Measurements from ENCODE around the gene SLC17A6. TPM values are rescaled to one million over a fixed set of nuclear protein-coding genes. Genes with fewer than 3 reads are reported as not detected.

SLC17A6 gene
- total RNA-seq, 1 donor: not detected

DNA sequence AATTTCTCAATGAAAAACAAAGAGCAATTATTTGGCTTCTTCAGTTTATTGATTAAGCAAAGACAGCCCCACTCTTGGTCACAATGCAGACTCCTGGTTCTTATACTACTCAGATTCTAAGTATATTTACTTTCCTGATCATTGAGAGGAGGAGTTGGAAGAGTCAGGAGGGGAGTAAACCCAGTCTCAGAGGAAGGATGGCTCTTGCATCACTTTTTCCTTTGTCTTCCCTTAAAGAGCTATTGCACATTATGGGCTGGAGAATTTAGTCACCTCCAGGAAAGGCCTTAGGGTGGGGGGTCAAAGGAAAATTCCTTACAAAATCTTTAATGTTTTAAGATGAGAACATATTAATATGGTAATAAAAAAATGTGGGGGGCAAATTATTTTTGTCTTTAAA is 8.1 kb downstream of the SLC17A6 start:
- Histone ChIP-seq H3K27me3 (ENCODE audit: insufficient read depth, low read length) (peaks cover 48% of the 10 kb centered on the region), H3K4me1 (ENCODE audit: insufficient read depth, low read length) (no peaks in the 10 kb centered on the region)

DNA sequence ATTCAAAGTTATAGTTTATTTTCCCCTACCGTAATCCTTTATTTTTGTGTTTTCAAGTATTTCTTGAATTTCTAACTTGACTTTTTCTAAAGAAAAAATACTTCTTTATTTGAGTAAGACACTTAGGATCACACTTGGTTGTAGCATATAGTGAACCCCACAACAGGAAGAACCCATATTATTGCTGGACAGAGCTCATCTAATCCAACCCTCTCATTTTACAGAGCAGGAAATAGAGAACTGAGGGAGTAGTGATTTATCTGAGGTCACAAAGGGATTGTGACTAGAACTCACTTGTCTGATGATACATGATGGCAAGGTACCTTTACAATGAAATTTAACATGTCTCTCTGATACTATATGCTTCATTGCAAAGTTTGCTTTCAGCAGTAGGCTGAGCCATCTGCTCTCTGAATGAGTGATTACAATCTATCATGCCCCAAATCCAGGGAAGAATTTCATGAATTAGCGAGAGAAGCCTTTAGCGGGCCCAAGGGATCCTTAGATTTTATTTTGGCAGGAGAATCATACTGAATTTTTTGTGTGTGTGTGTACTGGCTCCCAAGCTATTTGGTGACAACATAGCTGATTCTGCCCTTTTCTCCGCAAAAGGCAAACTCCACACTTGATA is 9.8 kb downstream of the SLC17A6 start:
- H3K9me3 ChIP-seq (ENCODE audit: low read depth, low read length): no peaks in the 10 kb centered on the region
- peaks cover 31% of the 10 kb centered on the region for H3K27me3 ChIP-seq (ENCODE audit: insufficient read depth, low read length)
- no peaks in the 10 kb centered on the region for H3K4me1 ChIP-seq (ENCODE audit: insufficient read depth, low read length)
- H3K4me3 ChIP-seq (ENCODE audit: low read length): no peak overlapping the region

More for the DNA sequence above, 8.1 kb downstream of the SLC17A6 start:
- H3K9me3 ChIP-seq (ENCODE audit: low read depth, low read length): no peaks in the 10 kb centered on the region
- H3K4me3 ChIP-seq (ENCODE audit: low read length): no peak overlapping the region

- Histone ChIP-seq H3K9me3 (ENCODE audit: low read depth, low read length) (no peaks in the 10 kb centered on the region), H3K27me3 (ENCODE audit: insufficient read depth, low read length) (peaks cover 16% of the 10 kb centered on the region), H3K4me1 (ENCODE audit: insufficient read depth, low read length) (no peaks in the 10 kb centered on the region), H3K4me3 (ENCODE audit: low read length) (no peak overlapping the region)
These were observed 11.3 kb downstream of the SLC17A6 start for GRCh38 chr11:22349491-22349890.

DNA sequence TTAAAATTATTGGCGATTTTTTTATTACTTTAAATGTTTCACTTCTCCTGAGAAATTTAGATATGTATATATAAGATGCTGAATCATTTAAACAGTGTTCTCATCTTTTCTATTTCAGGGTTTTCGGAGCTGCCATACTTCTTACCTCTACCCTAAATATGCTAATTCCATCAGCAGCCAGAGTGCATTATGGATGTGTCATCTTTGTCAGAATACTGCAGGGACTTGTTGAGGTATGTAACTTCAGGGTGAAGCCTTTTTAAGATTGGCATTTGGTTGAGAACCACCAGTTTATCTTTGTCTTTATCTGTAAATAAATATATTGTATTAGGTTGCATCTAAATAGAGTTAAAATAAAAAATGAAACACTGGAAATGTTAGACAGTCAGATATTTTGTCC is 21.1 kb downstream of the SLC17A6 start:
- no peaks in the 10 kb centered on the region for H3K4me1 ChIP-seq (ENCODE audit: insufficient read depth, low read length)
- no peaks in the 10 kb centered on the region for H3K27me3 ChIP-seq (ENCODE audit: insufficient read depth, low read length)
- H3K9me3 ChIP-seq (ENCODE audit: low read depth, low read length): no peaks in the 10 kb centered on the region
- H3K4me3 ChIP-seq (ENCODE audit: low read length): no peak overlapping the region

DNA sequence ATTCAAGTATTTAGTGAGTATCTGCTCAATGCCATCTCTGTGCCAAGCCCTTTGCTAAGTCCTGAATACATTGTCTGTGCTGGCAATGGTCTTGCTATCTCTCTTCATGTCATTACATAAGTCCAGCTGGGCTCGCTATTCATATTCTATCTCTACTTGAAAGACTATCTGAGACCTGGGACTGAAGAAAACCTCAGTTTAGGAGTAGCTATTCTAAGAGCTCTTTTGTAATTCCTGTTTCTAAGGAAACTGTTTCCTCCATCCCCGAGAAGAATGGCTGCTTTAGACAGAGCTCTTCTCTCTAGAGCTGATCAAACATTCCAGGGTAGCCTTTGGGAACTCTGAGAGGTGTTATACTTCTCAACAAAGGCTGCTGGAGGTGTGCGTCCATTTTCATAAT is 33.0 kb downstream of the SLC17A6 start:
- Histone ChIP-seq H3K4me3 (ENCODE audit: low read length) (no peak overlapping the region), H3K4me1 (ENCODE audit: insufficient read depth, low read length) (no peaks in the 10 kb centered on the region), H3K9me3 (ENCODE audit: low read depth, low read length) (no peaks in the 10 kb centered on the region), H3K27me3 (ENCODE audit: insufficient read depth, low read length) (no peaks in the 10 kb centered on the region)

GRCh38 chr11:22387126-22387525 is 48.9 kb downstream of the SLC17A6 start:
- Histone ChIP-seq H3K9me3 (ENCODE audit: low read depth, low read length) (no peaks in the 10 kb centered on the region), H3K4me3 (ENCODE audit: low read length) (no peak overlapping the region), H3K27me3 (ENCODE audit: insufficient read depth, low read length) (no peaks in the 10 kb centered on the region), H3K4me1 (ENCODE audit: insufficient read depth, low read length) (no peaks in the 10 kb centered on the region)

- Histone ChIP-seq H3K9me3 (ENCODE audit: low read depth, low read length) (no peaks in the 10 kb centered on the region), H3K27me3 (ENCODE audit: insufficient read depth, low read length) (no peaks in the 10 kb centered on the region), H3K4me3 (ENCODE audit: low read length) (no peak overlapping the region), H3K4me1 (ENCODE audit: insufficient read depth, low read length) (no peaks in the 10 kb centered on the region)
These were observed 51.5 kb downstream of the SLC17A6 start for GRCh38 chr11:22389526-22390282.

DNA sequence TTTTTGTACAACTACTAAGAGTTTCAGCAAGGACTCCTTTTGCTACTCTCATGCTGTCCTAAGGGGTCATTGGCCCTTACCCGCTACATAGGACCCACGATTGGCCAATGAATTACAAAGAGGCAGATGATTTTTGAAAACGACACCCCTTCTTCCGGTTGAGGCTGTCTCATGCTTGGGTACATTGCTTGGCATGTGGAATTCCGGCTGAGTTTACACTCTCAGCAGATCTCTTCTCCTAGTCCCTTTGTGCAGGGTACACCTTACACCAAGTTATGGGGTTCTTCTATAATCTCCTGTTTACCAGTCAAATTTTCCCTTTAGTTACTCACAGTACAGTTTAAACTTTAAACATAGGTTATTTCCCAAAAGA is 52.1 kb downstream of the SLC17A6 start:
- Histone ChIP-seq H3K27me3 (ENCODE audit: insufficient read depth, low read length) (no peaks in the 10 kb centered on the region), H3K4me3 (ENCODE audit: low read length) (no peak overlapping the region), H3K4me1 (ENCODE audit: insufficient read depth, low read length) (no peaks in the 10 kb centered on the region), H3K9me3 (ENCODE audit: low read depth, low read length) (no peaks in the 10 kb centered on the region)

- no peaks in the 10 kb centered on the region for H3K4me1 ChIP-seq (ENCODE audit: insufficient read depth, low read length)
- no peaks in the 10 kb centered on the region for H3K27me3 ChIP-seq (ENCODE audit: insufficient read depth, low read length)
- no peaks in the 10 kb centered on the region for H3K9me3 ChIP-seq (ENCODE audit: low read depth, low read length)
- H3K4me3 ChIP-seq (ENCODE audit: low read length): no peak overlapping the region
These were observed 54.4 kb downstream of the SLC17A6 start for GRCh38 chr11:22392561-22392960.

GRCh38 chr11:22405377-22405776 is 67.2 kb downstream of the SLC17A6 start:
- H3K4me1 ChIP-seq (ENCODE audit: insufficient read depth, low read length): no peaks in the 10 kb centered on the region
- H3K9me3 ChIP-seq (ENCODE audit: low read depth, low read length): no peaks in the 10 kb centered on the region
- no peaks in the 10 kb centered on the region for H3K27me3 ChIP-seq (ENCODE audit: insufficient read depth, low read length)
- H3K4me3 ChIP-seq (ENCODE audit: low read length): no peak overlapping the region

- no peaks in the 10 kb centered on the region for H3K27me3 ChIP-seq (ENCODE audit: insufficient read depth, low read length)
- H3K9me3 ChIP-seq (ENCODE audit: low read depth, low read length): no peaks in the 10 kb centered on the region
- H3K4me1 ChIP-seq (ENCODE audit: insufficient read depth, low read length): no peaks in the 10 kb centered on the region
- no peak overlapping the region for H3K4me3 ChIP-seq (ENCODE audit: low read length)
These were observed 69.1 kb downstream of the SLC17A6 start for GRCh38 chr11:22407267-22407666.

GRCh38 chr11:22407921-22408320 is 69.7 kb downstream of the SLC17A6 start:
- no peaks in the 10 kb centered on the region for H3K9me3 ChIP-seq (ENCODE audit: low read depth, low read length)
- H3K4me1 ChIP-seq (ENCODE audit: insufficient read depth, low read length): no peaks in the 10 kb centered on the region
- H3K27me3 ChIP-seq (ENCODE audit: insufficient read depth, low read length): no peaks in the 10 kb centered on the region
- H3K4me3 ChIP-seq (ENCODE audit: low read length): no peak overlapping the region

DNA sequence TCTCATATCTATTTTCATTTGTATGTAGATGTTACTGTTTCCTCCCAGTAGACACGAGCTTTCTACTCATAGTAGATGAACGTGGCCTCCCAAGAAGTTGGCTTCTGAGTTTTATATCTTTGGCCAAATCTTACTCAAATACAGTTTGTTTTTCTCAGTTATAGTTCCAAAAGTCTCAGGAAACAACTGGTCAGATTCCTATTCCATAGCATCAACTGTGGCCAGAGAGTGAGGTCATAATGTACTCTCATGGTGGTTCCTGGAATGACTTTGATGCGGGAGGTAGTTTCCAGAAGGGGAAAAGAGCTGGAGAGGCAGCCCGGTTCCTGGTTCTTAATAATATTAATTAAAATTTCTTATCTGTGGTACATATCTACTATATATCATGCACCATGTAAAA is 77.3 kb downstream of the SLC17A6 start:
- Histone ChIP-seq H3K4me1 (ENCODE audit: insufficient read depth, low read length) (no peaks in the 10 kb centered on the region), H3K4me3 (ENCODE audit: low read length) (no peak overlapping the region), H3K27me3 (ENCODE audit: insufficient read depth, low read length) (no peaks in the 10 kb centered on the region), H3K9me3 (ENCODE audit: low read depth, low read length) (no peaks in the 10 kb centered on the region)

GRCh38 chr11:22416462-22416861 is 78.3 kb downstream of the SLC17A6 start:
- H3K27me3 ChIP-seq (ENCODE audit: insufficient read depth, low read length): no peaks in the 10 kb centered on the region
- H3K9me3 ChIP-seq (ENCODE audit: low read depth, low read length): no peaks in the 10 kb centered on the region
- no peaks in the 10 kb centered on the region for H3K4me1 ChIP-seq (ENCODE audit: insufficient read depth, low read length)
- no peak overlapping the region for H3K4me3 ChIP-seq (ENCODE audit: low read length)

DNA sequence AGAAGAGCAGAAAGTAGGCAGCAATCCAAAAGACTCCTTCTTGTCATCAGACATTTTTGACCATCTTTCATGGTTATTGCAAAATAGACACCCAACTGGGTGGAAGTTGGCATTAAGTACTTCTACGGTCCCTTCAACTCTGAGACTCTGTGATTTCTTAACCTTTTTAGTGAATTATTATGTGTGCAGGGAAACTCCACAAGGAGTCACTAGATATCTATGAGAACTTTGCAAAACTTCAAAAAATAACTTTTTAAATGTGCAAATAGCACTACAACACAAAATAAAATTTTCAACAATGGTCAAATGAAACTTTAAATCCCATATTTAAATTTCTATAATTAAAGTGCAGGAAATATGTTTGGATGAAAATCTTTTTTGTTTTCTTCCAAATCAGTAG is 88.7 kb downstream of the SLC17A6 start:
- Histone ChIP-seq H3K27me3 (ENCODE audit: insufficient read depth, low read length) (no peaks in the 10 kb centered on the region), H3K9me3 (ENCODE audit: low read depth, low read length) (no peaks in the 10 kb centered on the region), H3K4me3 (ENCODE audit: low read length) (no peak overlapping the region), H3K4me1 (ENCODE audit: insufficient read depth, low read length) (no peaks in the 10 kb centered on the region)
